HG02763 (cell line): ENCODE measurements around the gene RGS9.
"Not testable (repeated sequence)": the region's sequence is repeated elsewhere in the genome, so short reads cannot be mapped to it uniquely, and the experiment has no call there.

Experiments
- ATAC-seq: cut with Tn5 transposase; IDR thresholded peaks from one replicate; pipeline ENCODE4 v1.9.1; 2021; ENCODE audit warnings: mild to moderate bottlenecking, moderate library complexity; ENCODE audit not compliant: unreplicated experiment

Gene RGS9

DNA sequence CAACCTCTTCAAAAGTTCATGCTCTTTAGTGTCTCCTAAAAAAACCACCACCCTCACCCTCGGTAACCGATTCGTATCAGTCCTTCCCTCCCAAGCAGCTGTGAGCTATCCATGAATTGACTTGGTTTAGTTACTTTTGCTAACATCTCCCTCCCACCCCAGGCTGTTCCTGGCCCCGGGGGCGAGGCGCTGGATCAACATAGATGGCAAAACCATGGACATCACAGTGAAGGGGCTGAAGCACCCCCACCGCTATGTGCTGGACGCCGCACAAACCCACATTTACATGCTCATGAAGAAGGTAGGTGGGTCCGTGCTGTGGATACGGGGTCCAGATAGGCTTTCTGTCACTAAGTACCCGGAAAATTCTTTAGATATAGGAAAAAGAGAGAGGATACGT is 66.8 kb downstream of the RGS9 start:
- no peak for ATAC-seq

GRCh38 chr17:65205655-65206054 is 68.5 kb downstream of the RGS9 start:
- ATAC-seq = no peak

DNA sequence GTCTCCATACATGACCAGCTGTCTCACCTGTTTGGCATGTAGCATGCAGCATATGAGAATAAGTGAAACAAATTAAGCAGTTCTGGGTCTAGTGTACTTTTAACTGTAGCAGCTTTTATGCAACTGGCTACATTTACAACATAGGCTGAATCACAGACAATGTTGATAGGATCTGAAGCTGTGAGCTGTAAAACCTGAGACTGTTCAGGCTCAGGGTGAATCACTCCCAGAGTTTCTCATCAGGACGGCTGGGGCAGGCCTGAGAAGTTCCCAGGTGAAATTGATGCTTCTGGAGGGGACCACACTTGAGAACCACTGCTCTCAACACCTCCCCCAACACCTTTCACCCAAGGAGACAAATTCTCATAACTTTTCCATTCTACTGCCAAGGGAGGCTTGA is 70.3 kb downstream of the RGS9 start:
- ATAC-seq = not testable (repeated sequence)

DNA sequence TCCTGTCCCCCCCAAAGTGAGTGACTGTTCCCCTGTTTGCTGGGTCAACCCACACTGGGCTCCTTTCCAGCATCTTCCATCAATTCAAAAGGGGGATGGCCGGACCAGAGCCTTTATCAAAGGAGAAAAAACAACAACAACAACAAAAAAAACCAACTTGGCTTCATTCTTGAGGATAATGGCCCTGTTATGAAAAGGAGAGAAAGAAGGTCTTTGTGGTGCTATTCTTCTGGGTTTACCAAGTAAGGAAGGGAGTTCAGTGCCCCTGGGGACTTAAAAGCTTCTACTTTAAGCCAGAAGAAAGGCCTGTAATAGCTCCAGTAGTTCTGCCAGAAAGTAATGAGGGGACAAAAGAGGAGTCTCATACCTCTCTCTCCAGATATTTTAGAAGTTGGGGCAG is 71.5 kb downstream of the RGS9 start:
- no peak for ATAC-seq

GRCh38 chr17:65218261-65218660 is 81.1 kb downstream of the RGS9 start:
- ATAC-seq = no peak

GRCh38 chr17:65219124-65219523 is 82.0 kb downstream of the RGS9 start:
- ATAC-seq = no peak

DNA sequence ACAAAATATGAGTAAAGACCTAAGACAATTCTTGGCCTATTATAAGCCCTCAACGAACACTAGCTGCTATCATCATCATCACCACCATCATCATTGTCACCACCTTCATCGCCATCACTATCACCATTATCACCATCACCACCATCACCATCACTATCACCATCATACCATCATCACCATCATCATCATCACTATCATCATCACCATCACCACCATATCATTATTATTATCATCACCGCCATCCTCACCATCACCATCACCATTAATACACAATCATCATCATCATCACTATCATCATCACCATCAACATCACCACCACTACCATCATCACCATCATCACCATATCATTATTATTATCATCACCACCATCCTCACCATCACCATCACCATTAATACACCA is 82.5 kb downstream of the RGS9 start:
- ATAC-seq = no peak

DNA sequence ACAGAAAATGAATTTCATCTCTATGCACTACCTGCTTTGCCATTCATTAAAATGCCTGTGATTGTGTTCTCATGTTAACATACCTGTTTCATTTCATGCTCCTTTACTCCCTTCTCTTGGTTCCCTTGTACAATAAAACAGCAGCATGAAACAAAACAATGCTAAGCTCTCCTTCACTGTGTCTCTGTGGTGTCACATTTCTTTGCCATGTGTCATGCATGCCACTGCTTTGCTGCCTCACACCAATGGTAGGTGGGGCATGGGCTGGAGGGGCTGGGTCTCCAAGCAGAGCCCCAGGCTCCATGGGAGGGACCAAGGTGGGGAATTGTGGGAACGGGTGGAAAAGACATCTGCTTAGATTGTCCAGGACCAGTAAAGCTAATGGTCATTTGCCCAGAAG is 83.6 kb downstream of the RGS9 start:
- no peak for ATAC-seq

DNA sequence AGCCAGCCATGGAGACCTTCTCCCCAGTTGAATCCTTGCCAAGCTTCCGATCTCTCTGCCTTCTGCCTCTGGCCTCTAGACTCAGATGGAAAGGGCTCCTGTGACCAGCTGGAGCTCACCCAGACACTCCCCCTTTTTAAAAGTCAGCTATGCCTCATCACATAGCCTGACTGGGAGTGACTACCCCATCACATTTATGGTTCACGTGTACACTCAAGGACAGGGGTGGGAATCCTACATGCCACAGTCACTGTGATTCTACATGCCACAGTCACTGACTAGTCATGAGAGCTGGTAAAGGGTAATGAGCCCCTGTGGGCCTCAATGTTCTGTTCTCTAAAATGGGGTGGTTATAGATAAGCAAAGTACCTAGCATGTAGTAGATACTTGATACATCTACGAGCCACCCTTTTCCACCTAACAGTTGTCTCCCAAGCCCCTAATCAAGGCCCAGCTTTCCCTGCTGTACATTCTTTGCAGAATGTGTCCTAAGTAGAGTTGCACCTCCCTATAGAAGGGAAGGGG is 85.1 kb downstream of the RGS9 start:
- no peak for ATAC-seq

DNA sequence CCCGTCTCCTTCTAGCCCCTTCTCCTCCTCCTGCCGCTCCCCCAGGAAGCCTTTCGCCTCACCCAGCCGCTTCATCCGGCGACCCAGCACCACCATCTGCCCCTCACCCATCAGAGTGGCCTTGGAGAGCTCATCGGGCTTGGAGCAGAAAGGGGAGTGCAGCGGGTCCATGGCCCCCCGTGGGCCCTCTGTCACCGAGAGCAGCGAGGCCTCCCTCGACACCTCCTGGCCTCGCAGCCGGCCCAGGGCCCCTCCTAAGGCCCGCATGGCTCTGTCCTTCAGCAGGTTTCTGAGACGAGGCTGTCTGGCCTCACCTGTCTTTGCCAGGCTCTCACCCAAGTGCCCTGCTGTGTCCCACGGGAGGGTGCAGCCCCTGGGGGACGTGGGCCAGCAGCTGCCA is 87.9 kb downstream of the RGS9 start:
- no peak for ATAC-seq

DNA sequence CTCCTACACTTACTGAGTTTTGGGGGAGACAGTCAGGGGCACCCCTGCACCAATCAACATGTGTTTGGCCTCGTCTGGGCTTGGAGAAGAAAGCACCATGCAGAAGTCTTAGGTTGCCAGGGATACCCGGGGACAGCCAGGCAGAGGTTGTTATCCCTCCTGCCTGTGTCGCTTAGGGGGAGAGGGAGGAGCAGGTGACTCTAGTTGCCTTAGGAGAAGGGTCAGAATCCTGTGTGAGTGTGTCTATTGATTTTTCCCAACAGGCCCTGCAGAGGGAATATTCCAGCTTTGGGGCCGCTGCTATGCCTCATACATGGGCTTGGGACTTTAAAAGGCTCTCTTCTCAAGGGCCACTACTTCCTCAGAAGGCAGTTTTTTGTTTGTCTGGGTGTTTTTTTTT is 89.1 kb downstream of the RGS9 start:
- no peak for ATAC-seq

DNA sequence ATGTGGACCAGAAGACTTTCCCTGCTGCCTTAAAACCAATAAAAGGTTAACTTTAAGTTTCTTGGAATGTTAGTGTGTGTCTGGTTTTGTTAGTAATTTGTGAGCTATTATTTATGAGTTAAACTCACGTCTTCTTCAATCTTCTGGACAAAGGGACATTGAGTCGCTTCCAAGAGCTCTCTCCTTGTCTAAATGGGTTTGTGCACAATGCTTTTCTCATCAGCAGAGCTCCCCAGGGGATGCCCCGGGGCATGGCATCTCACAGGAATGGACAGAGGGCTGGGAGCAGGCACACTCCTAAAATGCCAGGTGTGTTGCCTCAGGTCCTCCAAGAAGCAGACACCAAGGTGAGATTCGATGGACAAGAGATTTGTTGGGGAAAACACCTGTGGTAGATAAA is 90.5 kb downstream of the RGS9 start:
- ATAC-seq = no peak

DNA sequence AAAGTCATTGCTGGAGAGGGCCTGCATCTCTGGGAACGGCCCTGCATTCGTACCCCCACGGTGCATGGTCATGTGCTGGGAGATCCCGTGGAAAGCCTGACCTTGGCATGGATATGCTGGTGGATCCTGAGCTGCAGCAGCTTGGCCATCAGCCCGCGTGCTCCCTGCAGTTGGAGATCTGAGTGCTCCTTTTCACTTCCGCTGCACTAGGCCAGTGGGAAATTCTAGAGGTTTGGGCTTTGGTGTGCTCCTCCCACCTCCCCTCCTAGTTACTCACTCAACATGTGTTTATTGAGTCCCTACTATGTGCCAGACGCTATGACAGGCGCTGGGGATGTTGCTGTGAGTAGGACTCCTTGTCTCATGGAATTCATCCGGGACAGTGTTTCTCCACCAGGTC is 91.1 kb downstream of the RGS9 start:
- no peak for ATAC-seq

DNA sequence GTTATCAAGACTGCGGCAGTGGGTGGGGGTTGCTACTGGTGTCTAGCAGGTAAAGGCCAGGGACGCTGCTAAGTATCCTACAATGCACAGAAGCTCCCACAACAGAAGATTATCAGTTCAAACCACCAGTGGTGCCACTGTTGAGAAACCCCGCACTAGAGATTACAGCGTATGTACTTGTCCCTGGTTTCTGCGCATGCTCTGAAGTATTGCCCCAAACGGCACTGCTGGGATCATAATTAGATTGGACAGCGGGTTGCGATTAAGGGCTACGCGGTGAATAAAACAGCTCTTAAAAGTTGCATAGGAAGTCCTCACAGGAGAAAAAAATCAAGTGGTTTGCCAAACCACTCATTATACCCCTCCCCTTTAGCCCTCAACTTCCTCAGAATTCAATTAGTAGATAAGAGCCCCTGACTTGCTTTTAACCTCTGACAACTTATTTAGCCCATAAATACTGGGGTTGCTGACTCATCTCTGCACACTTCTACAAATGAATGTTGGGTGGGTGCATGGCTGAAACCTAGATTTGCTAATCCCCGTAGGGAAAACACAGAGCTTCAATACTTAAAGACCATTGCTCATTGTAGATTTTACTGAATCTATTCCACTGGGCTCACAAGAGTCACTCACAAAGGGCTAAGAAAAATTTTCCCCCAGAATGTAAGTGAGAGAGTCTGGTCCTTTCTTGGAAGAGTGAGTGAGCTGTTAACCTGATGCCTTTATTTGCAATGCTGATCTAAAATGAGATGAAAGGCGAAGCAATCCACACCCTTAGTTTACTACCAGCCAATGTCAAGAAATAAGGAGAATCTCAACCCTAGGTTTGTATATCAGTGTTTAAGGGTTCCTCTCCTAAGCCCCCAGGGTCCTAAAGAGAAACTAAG is 91.8 kb downstream of the RGS9 start:
- no peak for ATAC-seq

GRCh38 chr17:65229621-65229995 is 92.4 kb downstream of the RGS9 start:
- ATAC-seq = no peak

DNA sequence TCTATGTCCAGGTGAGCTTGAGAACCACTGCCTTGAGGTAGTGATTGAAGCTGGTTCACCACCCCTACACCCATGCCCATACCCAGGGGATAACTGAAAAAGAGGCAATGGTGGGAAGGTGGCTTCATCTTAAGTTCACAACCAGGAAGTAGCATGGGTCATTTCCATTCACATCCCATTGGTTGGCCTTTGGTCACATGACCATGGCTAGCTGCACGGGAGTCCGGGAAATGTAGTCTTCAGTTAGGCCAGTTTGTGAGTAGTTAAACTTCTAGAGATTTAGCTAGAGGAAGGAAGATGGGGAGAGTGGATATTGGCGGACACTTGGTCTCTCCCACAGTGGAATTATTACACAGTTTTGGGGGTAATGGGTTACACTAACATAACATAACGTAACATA is 92.9 kb downstream of the RGS9 start:
- no peak for ATAC-seq

GRCh38 chr17:65231086-65231485 is 93.9 kb downstream of the RGS9 start:
- ATAC-seq = no peak

DNA sequence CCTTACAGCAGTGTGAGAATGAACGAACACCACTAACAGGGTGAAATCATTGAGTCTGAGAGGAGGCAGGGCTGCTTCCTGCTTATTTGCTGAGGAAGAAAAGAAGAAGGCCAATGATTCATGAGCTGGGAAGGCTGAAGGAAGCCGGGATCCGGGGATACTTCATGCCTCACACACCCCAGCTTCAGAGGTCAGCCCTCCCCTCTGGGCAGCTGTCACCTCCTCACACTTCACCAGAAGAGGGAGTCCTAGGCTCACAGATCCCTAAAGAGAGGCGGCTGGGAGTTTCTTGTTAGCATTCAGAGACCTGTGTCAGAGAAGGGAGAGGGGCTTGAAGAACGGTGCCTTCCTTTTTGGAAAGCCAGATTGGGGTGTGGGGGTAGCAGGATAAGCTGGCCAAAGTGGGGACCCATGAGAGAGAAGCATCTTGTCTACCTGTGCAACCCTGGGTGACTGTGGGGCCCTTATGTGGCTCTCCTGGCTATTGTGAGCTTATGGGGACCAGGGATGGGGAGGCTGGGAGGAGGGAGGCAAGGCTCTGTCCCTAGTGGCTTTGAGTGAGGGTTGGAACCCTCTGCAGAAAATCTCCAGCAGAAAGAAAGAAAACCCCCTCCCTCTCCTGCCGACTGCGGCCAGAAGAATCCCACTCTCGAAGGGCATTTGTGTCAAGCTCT is 94.6 kb downstream of the RGS9 start:
- no peak for ATAC-seq

DNA sequence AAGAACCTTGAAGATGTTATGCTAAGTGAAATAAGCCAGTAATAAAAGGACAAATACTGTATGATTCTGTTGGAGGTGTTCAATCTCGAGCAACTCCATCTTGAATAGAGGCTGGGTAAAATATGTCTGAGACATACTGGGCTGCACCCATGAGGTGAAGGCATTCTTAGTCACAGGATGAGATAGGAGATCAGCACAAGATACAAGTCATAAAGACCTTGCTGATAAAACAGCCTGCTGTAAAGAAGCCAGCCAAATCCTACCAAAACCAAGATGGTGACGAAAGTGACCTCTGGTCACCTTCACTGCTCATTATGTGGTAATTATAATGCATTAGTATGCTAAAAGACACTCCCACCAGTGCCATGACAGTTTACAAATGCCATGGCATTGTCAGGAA is 98.1 kb downstream of the RGS9 start:
- ATAC-seq = no peak

- ATAC-seq = no peak
Observed at GRCh38 chr17:65236321-65236720, 99.2 kb downstream of the RGS9 start.

DNA sequence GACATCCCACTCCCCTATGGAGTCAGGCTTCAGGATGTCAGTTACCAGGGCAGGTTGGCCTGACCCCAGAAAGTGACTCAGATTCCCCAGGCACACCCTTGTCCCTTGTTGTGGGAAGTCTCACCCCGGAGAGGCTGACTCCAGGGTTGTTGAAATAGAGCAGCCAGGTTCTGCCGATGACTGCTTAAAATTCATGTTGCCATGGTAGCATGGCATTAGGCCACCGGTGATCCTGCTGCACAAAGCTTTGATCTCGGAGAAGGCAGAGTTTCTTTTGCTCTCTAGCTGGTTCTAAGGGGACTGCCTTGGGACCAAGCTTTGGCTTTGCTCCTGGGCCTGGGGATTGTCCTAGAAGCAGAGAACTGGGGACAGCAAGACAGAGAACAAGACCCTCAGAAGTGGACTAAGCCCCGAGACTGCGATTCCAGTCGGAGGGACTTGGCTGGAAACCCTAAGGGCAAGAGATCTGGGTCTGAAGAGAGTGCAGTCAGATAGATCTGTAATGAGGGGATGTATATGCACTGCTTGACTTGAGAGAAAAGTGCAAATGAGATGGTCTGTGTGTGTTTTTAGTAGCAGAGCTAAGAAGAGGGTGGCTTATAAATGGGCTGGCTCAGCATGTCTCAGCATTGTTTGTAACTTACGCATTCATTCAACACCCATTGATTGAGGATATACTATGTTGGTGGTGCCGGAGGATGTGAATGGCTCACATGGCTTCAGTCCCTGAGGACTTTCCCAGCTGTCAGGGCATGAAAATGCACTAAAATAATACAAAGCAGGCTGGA is 106.9 kb downstream of the RGS9 start:
- no peak for ATAC-seq

- ATAC-seq = no peak
Observed at GRCh38 chr17:65246252-65246651, 109.1 kb downstream of the RGS9 start.
